ENCODE data around the gene KCTD13.

- TF ChIP-seq, protein P1, sequence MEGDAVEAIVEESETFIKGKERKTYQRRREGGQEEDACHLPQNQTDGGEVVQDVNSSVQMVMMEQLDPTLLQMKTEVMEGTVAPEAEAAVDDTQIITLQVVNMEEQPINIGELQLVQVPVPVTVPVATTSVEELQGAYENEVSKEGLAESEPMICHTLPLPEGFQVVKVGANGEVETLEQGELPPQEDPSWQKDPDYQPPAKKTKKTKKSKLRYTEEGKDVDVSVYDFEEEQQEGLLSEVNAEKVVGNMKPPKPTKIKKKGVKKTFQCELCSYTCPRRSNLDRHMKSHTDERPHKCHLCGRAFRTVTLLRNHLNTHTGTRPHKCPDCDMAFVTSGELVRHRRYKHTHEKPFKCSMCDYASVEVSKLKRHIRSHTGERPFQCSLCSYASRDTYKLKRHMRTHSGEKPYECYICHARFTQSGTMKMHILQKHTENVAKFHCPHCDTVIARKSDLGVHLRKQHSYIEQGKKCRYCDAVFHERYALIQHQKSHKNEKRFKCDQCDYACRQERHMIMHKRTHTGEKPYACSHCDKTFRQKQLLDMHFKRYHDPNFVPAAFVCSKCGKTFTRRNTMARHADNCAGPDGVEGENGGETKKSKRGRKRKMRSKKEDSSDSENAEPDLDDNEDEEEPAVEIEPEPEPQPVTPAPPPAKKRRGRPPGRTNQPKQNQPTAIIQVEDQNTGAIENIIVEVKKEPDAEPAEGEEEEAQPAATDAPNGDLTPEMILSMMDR (IDR thresholded peaks at IDR 0.05; ENCODE audit: insufficient read depth, low read length, poor library complexity, severe bottlenecking): no peak
- TF ChIP-seq EZH2phosphoT487 (conservative IDR thresholded peaks at IDR 0.05; ENCODE audit: low read length): no peak
These were observed 1.3 kb upstream of the KCTD13 start for GRCh38 chr16:29927070-29927905.

Data from SU-DHL-6 (cell line).